SK-N-MC (cell line): ENCODE results near the gene MDM4.

Experiments used
- EZH2 ChIP-seq: fragments of 200-600 bp; sonication (generic); IDR thresholded peaks from one replicate; pipeline ENCODE4 v1.6.1; 2017; ENCODE audit warnings: antibody characterized with exemption
- FOXP2 ChIP-seq: optimal IDR thresholded peaks from 2 replicates; pipeline ENCODE3; 2011; ENCODE audit warnings: mild to moderate bottlenecking, moderate library complexity; ENCODE audit not compliant: insufficient read depth; ENCODE audit errors: extremely low read length, control extremely low read depth
- POLR2AphosphoS5 ChIP-seq: IDR thresholded peaks from 2 replicates; pipeline ENCODE4 v1.6.1; 2012; ENCODE audit warnings: mild to moderate bottlenecking, low read depth, low read length, borderline replicate concordance

- TF ChIP-seq EZH2: no peak
- TF ChIP-seq POLR2AphosphoS5: no peak
- no peak for TF ChIP-seq FOXP2
Observed at GRCh38 chr1:204528677-204529076, 12.5 kb downstream of the MDM4 start.
